Measurements from ENCODE around the gene ZBTB16.

Gene ZBTB16

DNA sequence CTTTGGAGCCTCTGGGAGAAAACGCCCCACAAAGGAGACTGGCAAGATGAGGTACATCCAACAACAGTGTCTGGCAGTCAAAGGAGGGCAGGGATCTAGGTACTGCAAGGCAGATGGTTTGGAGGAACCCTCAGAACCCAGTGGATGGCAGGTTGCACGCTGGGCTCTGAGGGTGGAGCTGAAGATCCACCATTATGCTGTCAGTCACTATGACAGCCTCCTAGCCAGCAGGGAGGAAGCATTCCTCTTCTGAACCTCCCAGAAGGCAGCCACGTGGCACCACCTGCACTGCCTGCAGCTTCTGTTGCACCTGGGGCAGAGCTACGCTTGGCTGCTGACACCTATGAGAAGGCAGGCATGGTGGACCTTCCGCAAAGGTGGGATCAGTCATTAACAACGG lies 44.4 kb upstream of the ZBTB16 start:
- H3K9ac ChIP-seq (ENCODE audit: low read depth, low read length, poor library complexity) = no peak overlapping the region
- H3K4ac ChIP-seq (ENCODE audit: low read length) = no peak overlapping the region
- H2BK12ac ChIP-seq (ENCODE audit: low read length) = peak overlapping the region; percentile 89
- H4K91ac ChIP-seq (ENCODE audit: low read depth, low read length, poor library complexity) = no peak overlapping the region
- no peak overlapping the region for H2AFZ ChIP-seq (ENCODE audit: low read length)
- DNase-seq (ENCODE audit: low spot score) = no peak
- H3K79me1 ChIP-seq (ENCODE audit: low read depth, low read length) = no peaks in the 10 kb centered on the region
- no peak overlapping the region for H3K4me2 ChIP-seq (ENCODE audit: insufficient read depth, low read length, poor library complexity, severe bottlenecking)
- peak overlapping the region; percentile 96 for H4K8ac ChIP-seq (ENCODE audit: low read depth, low read length)
- WGBS, 2 donors (ENCODE audit: extremely low coverage in 2 of 2, insufficient read length in 2 of 2, insufficient replicate concordance in 1 of 2) = no CpG with 5 or more reads among the region's 6 CpGs
- no peak overlapping the region for H2BK5ac ChIP-seq (ENCODE audit: low read length)
- peaks cover 0 to 2% of the 10 kb centered on the region in 2 donors for H3K4me1 ChIP-seq (ENCODE audit: control insufficient read depth in 2 of 2, insufficient read depth in 1 of 2, low read depth in 1 of 2, low read length in 2 of 2)
- peaks cover 0 to 3% (median 0%) of the 10 kb centered on the region in 3 experiments for H3K27me3 ChIP-seq (ENCODE audit: control insufficient read depth in 3 of 3, insufficient read depth in 3 of 3, low read depth in 1 of 3, low read length in 3 of 3)
- peak overlapping the region; percentile 88 for H2AK5ac ChIP-seq (ENCODE audit: low read depth, low read length)
- peak overlapping the region in 1 of 2 donors; percentile 17 for H3K4me3 ChIP-seq (ENCODE audit: low read length in 2 of 2)
- H3K23ac ChIP-seq (ENCODE audit: low read depth, low read length, poor library complexity) = peak overlapping the region; percentile 93
- no peak overlapping the region for H2BK15ac ChIP-seq (ENCODE audit: low read length)
- H3K36me3 ChIP-seq (replicated peaks in 1 of 2; ENCODE audit: control insufficient read depth in 2 of 2, insufficient read depth in 2 of 2, low read length in 2 of 2) = no peaks in the 10 kb centered on the region
- no peak overlapping the region for H3K27ac ChIP-seq (replicated peaks; ENCODE audit: low read length)
- peak overlapping the region; percentile 5 for H3K18ac ChIP-seq (ENCODE audit: low read length)
- no peak overlapping the region for H2BK120ac ChIP-seq (ENCODE audit: low read depth, low read length)
- H3K9me3 ChIP-seq (replicated peaks in 1 of 2; ENCODE audit: control insufficient read depth in 2 of 2, insufficient read depth in 1 of 2, low read depth in 1 of 2, low read length in 2 of 2) = no peaks in the 10 kb centered on the region
- no peak overlapping the region for H3K14ac ChIP-seq (ENCODE audit: low read length)

DNA sequence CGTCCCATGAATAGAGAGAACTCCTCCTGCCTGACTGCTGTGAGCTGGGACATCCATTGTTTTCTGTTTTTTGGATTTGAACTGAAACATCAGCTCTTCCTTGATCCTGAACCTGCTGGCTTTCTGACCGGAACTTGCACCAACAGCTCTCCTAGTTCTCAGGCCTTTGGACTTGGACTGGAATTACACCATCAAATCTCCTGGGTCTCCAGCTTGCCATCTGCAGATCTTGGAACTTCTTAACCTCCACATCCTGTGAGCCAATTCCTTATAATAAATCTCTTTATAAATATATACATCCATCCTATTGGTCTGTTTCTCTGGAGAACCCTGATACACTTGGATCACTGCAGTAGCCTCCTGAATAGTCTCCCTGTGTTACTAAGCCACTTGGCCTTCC lies 42.5 kb upstream of the ZBTB16 start:
- no peak overlapping the region for H2AFZ ChIP-seq (ENCODE audit: low read length)
- no peak overlapping the region for H4K91ac ChIP-seq (ENCODE audit: low read depth, low read length, poor library complexity)
- H2BK120ac ChIP-seq (ENCODE audit: low read depth, low read length) = no peak overlapping the region
- no peak overlapping the region for H3K14ac ChIP-seq (ENCODE audit: low read length)
- no peak overlapping the region for H2AK5ac ChIP-seq (ENCODE audit: low read depth, low read length)
- H3K18ac ChIP-seq (ENCODE audit: low read length) = no peak overlapping the region
- no CpG with 5 or more reads among the region's 2 CpGs for WGBS, 2 donors (ENCODE audit: extremely low coverage in 2 of 2, insufficient read length in 2 of 2, insufficient replicate concordance in 1 of 2)
- H3K9me3 ChIP-seq (replicated peaks in 1 of 2; ENCODE audit: control insufficient read depth in 2 of 2, insufficient read depth in 1 of 2, low read depth in 1 of 2, low read length in 2 of 2) = no peaks in the 10 kb centered on the region
- no peak overlapping the region for H2BK5ac ChIP-seq (ENCODE audit: low read length)
- no peak overlapping the region for H2BK12ac ChIP-seq (ENCODE audit: low read length)
- no peak overlapping the region for H3K27ac ChIP-seq (replicated peaks; ENCODE audit: low read length)
- no peak overlapping the region for H3K4me3 ChIP-seq (ENCODE audit: low read length in 2 of 2)
- no peak overlapping the region for H3K4me2 ChIP-seq (ENCODE audit: insufficient read depth, low read length, poor library complexity, severe bottlenecking)
- no peak overlapping the region for H4K8ac ChIP-seq (ENCODE audit: low read depth, low read length)
- DNase-seq (ENCODE audit: low spot score) = no peak
- H3K27me3 ChIP-seq (ENCODE audit: control insufficient read depth in 3 of 3, insufficient read depth in 3 of 3, low read depth in 1 of 3, low read length in 3 of 3) = peaks cover 0 to 8% (median 0%) of the 10 kb centered on the region in 3 experiments
- no peak overlapping the region for H3K4ac ChIP-seq (ENCODE audit: low read length)
- no peak overlapping the region for H2BK15ac ChIP-seq (ENCODE audit: low read length)
- no peaks in the 10 kb centered on the region for H3K79me1 ChIP-seq (ENCODE audit: low read depth, low read length)
- no peak overlapping the region for H3K9ac ChIP-seq (ENCODE audit: low read depth, low read length, poor library complexity)
- no peak overlapping the region for H3K23ac ChIP-seq (ENCODE audit: low read depth, low read length, poor library complexity)
- peaks cover 0 to 2% of the 10 kb centered on the region in 2 donors for H3K4me1 ChIP-seq (ENCODE audit: control insufficient read depth in 2 of 2, insufficient read depth in 1 of 2, low read depth in 1 of 2, low read length in 2 of 2)
- H3K36me3 ChIP-seq (replicated peaks in 1 of 2; ENCODE audit: control insufficient read depth in 2 of 2, insufficient read depth in 2 of 2, low read length in 2 of 2) = no peaks in the 10 kb centered on the region

DNA sequence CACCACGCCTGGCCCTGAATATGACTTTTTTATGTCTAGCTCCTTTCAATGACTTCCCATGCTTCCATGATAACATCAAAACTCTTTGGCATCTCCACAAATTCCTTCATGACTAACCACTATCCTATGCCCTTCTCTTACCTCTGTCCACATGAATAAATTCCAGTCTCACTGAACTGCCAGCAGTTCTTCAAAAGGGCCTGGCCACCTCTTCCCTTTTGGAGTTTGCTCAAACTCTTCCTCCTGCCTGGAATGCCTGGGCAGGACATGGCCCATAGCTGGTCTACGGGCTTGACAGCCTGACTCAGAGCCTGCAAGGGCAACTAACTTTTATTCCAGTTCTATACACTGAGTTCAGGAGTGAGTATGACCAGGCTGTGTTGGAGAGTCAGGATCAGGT lies 41.8 kb upstream of the ZBTB16 start:
- peaks cover 0 to 8% (median 0%) of the 10 kb centered on the region in 3 experiments for H3K27me3 ChIP-seq (ENCODE audit: control insufficient read depth in 3 of 3, insufficient read depth in 3 of 3, low read depth in 1 of 3, low read length in 3 of 3)
- no CpG with 5 or more reads among the region's 2 CpGs for WGBS, 2 donors (ENCODE audit: extremely low coverage in 2 of 2, insufficient read length in 2 of 2, insufficient replicate concordance in 1 of 2)
- H3K9ac ChIP-seq (ENCODE audit: low read depth, low read length, poor library complexity) = no peak overlapping the region

GRCh38 chr11:114019046-114019445 lies 40.5 kb upstream of the ZBTB16 start:
- H3K79me1 ChIP-seq (ENCODE audit: low read depth, low read length) = no peaks in the 10 kb centered on the region
- no peak overlapping the region for H2BK5ac ChIP-seq (ENCODE audit: low read length)
- H2AK5ac ChIP-seq (ENCODE audit: low read depth, low read length) = no peak overlapping the region
- H3K27ac ChIP-seq (replicated peaks; ENCODE audit: low read length) = no peak overlapping the region
- H4K91ac ChIP-seq (ENCODE audit: low read depth, low read length, poor library complexity) = no peak overlapping the region
- H3K4ac ChIP-seq (ENCODE audit: low read length) = no peak overlapping the region
- no peak overlapping the region for H3K9ac ChIP-seq (ENCODE audit: low read depth, low read length, poor library complexity)
- no peak overlapping the region for H4K8ac ChIP-seq (ENCODE audit: low read depth, low read length)
- no peak overlapping the region for H3K14ac ChIP-seq (ENCODE audit: low read length)
- no peak for DNase-seq (ENCODE audit: low spot score)
- no peak overlapping the region for H3K18ac ChIP-seq (ENCODE audit: low read length)
- H2BK15ac ChIP-seq (ENCODE audit: low read length) = no peak overlapping the region
- peaks cover 0 to 12% (median 0%) of the 10 kb centered on the region in 3 experiments for H3K27me3 ChIP-seq (ENCODE audit: control insufficient read depth in 3 of 3, insufficient read depth in 3 of 3, low read depth in 1 of 3, low read length in 3 of 3)
- H2AFZ ChIP-seq (ENCODE audit: low read length) = no peak overlapping the region
- H3K9me3 ChIP-seq (replicated peaks in 1 of 2; ENCODE audit: control insufficient read depth in 2 of 2, insufficient read depth in 1 of 2, low read depth in 1 of 2, low read length in 2 of 2) = no peaks in the 10 kb centered on the region
- WGBS, 2 donors (ENCODE audit: extremely low coverage in 2 of 2, insufficient read length in 2 of 2, insufficient replicate concordance in 1 of 2) = no CpG with 5 or more reads among the region's 3 CpGs
- H3K4me3 ChIP-seq (ENCODE audit: low read length in 2 of 2) = no peak overlapping the region
- H3K4me1 ChIP-seq (ENCODE audit: control insufficient read depth in 2 of 2, insufficient read depth in 1 of 2, low read depth in 1 of 2, low read length in 2 of 2) = peaks cover 0 to 2% of the 10 kb centered on the region in 2 donors
- H3K23ac ChIP-seq (ENCODE audit: low read depth, low read length, poor library complexity) = no peak overlapping the region
- H2BK120ac ChIP-seq (ENCODE audit: low read depth, low read length) = no peak overlapping the region
- H3K36me3 ChIP-seq (replicated peaks in 1 of 2; ENCODE audit: control insufficient read depth in 2 of 2, insufficient read depth in 2 of 2, low read length in 2 of 2) = no peaks in the 10 kb centered on the region
- no peak overlapping the region for H2BK12ac ChIP-seq (ENCODE audit: low read length)
- H3K4me2 ChIP-seq (ENCODE audit: insufficient read depth, low read length, poor library complexity, severe bottlenecking) = no peak overlapping the region

More for the DNA sequence above, 41.8 kb upstream of the ZBTB16 start:
- H3K9me3 ChIP-seq (replicated peaks in 1 of 2; ENCODE audit: control insufficient read depth in 2 of 2, insufficient read depth in 1 of 2, low read depth in 1 of 2, low read length in 2 of 2) = no peaks in the 10 kb centered on the region
- no peak overlapping the region for H4K91ac ChIP-seq (ENCODE audit: low read depth, low read length, poor library complexity)
- no peak overlapping the region for H2AK5ac ChIP-seq (ENCODE audit: low read depth, low read length)
- no peak overlapping the region for H2BK5ac ChIP-seq (ENCODE audit: low read length)
- H3K14ac ChIP-seq (ENCODE audit: low read length) = no peak overlapping the region
- H3K36me3 ChIP-seq (replicated peaks in 1 of 2; ENCODE audit: control insufficient read depth in 2 of 2, insufficient read depth in 2 of 2, low read length in 2 of 2) = no peaks in the 10 kb centered on the region
- no peak overlapping the region for H3K23ac ChIP-seq (ENCODE audit: low read depth, low read length, poor library complexity)
- no peak overlapping the region for H2BK120ac ChIP-seq (ENCODE audit: low read depth, low read length)
- H3K4ac ChIP-seq (ENCODE audit: low read length) = no peak overlapping the region
- no peak for DNase-seq (ENCODE audit: low spot score)
- H3K18ac ChIP-seq (ENCODE audit: low read length) = no peak overlapping the region
- H2AFZ ChIP-seq (ENCODE audit: low read length) = no peak overlapping the region
- peaks cover 0 to 2% of the 10 kb centered on the region in 2 donors for H3K4me1 ChIP-seq (ENCODE audit: control insufficient read depth in 2 of 2, insufficient read depth in 1 of 2, low read depth in 1 of 2, low read length in 2 of 2)
- no peak overlapping the region for H2BK15ac ChIP-seq (ENCODE audit: low read length)
- no peak overlapping the region for H3K4me3 ChIP-seq (ENCODE audit: low read length in 2 of 2)
- H3K27ac ChIP-seq (replicated peaks; ENCODE audit: low read length) = no peak overlapping the region
- no peaks in the 10 kb centered on the region for H3K79me1 ChIP-seq (ENCODE audit: low read depth, low read length)
- no peak overlapping the region for H2BK12ac ChIP-seq (ENCODE audit: low read length)
- no peak overlapping the region for H4K8ac ChIP-seq (ENCODE audit: low read depth, low read length)
- H3K4me2 ChIP-seq (ENCODE audit: insufficient read depth, low read length, poor library complexity, severe bottlenecking) = no peak overlapping the region

All from neuronal stem cell (in vitro differentiated cells).